T-helper 2 cell (primary cell): ENCODE measurements around the gene ATE1.
"Not testable (repeated sequence)": the region's sequence is repeated elsewhere in the genome, so short reads cannot be mapped to it uniquely, and the experiment has no call there.

Experiments used
- DNase-seq, 5 experiments: peaks; one replicate each; pipeline versions ENCODE4 v3.0.0 to v3.0.0-alpha.2; 2012 to 2022
- total RNA-seq, 2 donors: gene quantifications; one replicate each; lab custom pipeline; 2026; lab: John Stamatoyannopoulos, UW

Gene ATE1
- total RNA-seq, result 22.8 to 56.2 reads per million in 2 donors

GRCh38 chr10:121927841-121928527 lies at the start of gene ATE1:
ATE1 (minus strand) TSS chr10:121928031; CDS start chr10:121927949, 82 bp downstream.
- DNase-seq, result peak; percentile 70 to 90 (median 74)

- no peak for DNase-seq
Measured at GRCh38 chr10:121976607-121977006, 48.8 kb upstream of the ATE1 start.

- DNase-seq, result no peak
Measured at GRCh38 chr10:121975295-121976086, 47.7 kb upstream of the ATE1 start.

GRCh38 chr10:121974535-121975294 lies 46.9 kb upstream of the ATE1 start, which contains the start of gene NSMCE4A:
NSMCE4A (minus strand) TSS chr10:121975217; CDS start chr10:121975165, 52 bp downstream.
- DNase-seq, result peak; percentile 24 to 84 (median 44)

- DNase-seq, result no peak
Measured at GRCh38 chr10:121974019-121974534, 46.2 kb upstream of the ATE1 start.

- DNase-seq, result not testable (repeated sequence)
Measured at GRCh38 chr10:121969086-121969485, 41.3 kb upstream of the ATE1 start.

- DNase-seq, result no peak
Measured at GRCh38 chr10:121965996-121966395, 38.2 kb upstream of the ATE1 start.

GRCh38 chr10:121961456-121961855 lies 33.6 kb upstream of the ATE1 start:
- DNase-seq, result no peak

- DNase-seq, result no peak
Measured at GRCh38 chr10:121959671-121960070, 31.8 kb upstream of the ATE1 start.

- no peak for DNase-seq
Measured at GRCh38 chr10:121956111-121957061, 28.6 kb upstream of the ATE1 start.

GRCh38 chr10:121952226-121952625 lies 24.4 kb upstream of the ATE1 start:
- no peak for DNase-seq

GRCh38 chr10:121949451-121949850 lies 21.6 kb upstream of the ATE1 start:
- no peak for DNase-seq

GRCh38 chr10:121949049-121949448 lies 21.2 kb upstream of the ATE1 start:
- no peak for DNase-seq

GRCh38 chr10:121947343-121948330 lies 19.8 kb upstream of the ATE1 start:
- DNase-seq, result no peak

- DNase-seq, result no peak
Measured at GRCh38 chr10:121942749-121943416, 15.1 kb upstream of the ATE1 start.

GRCh38 chr10:121941532-121941931 lies 13.7 kb upstream of the ATE1 start:
- DNase-seq, result no peak

GRCh38 chr10:121936295-121936694 lies 8.5 kb upstream of the ATE1 start:
- DNase-seq, result no peak

- no peak for DNase-seq
Measured at GRCh38 chr10:121935702-121936101, 7.9 kb upstream of the ATE1 start.

GRCh38 chr10:121930268-121931085 lies 2.6 kb upstream of the ATE1 start:
- not testable (repeated sequence) for DNase-seq
